Measurements from ENCODE around the gene AGMO. TPM values are rescaled to one million over a fixed set of nuclear protein-coding genes. Genes with fewer than 3 reads are reported as not detected.

AGMO gene
- total RNA-seq, 1 donor from 2014 or later, result 0.98 TPM

DNA sequence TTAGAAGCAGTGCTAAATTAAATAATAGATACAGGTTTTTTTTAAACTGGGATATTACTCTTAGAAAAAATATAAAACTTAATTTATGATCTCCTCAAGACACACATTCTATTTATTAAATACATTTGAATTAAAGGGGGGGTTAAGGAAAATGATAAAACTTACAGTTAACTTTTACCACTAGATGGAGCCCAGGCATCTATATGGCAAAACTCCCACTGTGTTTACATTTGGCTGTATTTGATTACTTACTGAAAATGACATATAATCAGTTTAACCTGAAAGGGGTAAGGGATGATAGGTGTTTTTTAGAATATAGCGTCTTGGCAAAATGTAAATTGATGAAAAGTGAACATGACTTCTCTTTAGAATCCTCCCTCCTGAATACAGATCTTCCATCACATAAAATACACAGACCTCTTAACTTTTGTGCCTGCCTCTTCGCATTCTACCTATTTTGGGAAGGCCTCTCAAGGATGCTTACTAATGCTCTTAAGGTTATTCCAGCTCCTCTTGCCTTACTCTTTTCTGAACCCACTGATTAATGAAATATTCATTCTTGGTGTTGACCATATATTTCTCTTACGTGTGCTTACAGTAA, 235.7 kb downstream of the AGMO start:
- Histone ChIP-seq H3K27ac (no peak overlapping the region), H3K9me3 (no peaks in the 10 kb centered on the region), H3K27me3 (no peaks in the 10 kb centered on the region), H3K36me3 (no peaks in the 10 kb centered on the region), H3K4me1 (no peaks in the 10 kb centered on the region), H3K4me3 (no peak overlapping the region)
- TF ChIP-seq POLR2AphosphoS5 (IDR thresholded peaks at IDR 0.05; ENCODE audit: insufficient read depth in 1 of 2, low read depth in 1 of 2) (no peak), POLR2A (IDR thresholded peaks at IDR 0.05) (no peak)
- TF ChIP-seq, protein P1, sequence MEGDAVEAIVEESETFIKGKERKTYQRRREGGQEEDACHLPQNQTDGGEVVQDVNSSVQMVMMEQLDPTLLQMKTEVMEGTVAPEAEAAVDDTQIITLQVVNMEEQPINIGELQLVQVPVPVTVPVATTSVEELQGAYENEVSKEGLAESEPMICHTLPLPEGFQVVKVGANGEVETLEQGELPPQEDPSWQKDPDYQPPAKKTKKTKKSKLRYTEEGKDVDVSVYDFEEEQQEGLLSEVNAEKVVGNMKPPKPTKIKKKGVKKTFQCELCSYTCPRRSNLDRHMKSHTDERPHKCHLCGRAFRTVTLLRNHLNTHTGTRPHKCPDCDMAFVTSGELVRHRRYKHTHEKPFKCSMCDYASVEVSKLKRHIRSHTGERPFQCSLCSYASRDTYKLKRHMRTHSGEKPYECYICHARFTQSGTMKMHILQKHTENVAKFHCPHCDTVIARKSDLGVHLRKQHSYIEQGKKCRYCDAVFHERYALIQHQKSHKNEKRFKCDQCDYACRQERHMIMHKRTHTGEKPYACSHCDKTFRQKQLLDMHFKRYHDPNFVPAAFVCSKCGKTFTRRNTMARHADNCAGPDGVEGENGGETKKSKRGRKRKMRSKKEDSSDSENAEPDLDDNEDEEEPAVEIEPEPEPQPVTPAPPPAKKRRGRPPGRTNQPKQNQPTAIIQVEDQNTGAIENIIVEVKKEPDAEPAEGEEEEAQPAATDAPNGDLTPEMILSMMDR (IDR thresholded peaks at IDR 0.05), result peak in 1 of 3 experiments; percentile 39
- intact Hi-C loops (cut with DNase I), result loop anchor here (10.0 kb wide), 1 partner anchor 981 kb away; no protein-coding TSS in a partner anchor
- no peak for DNase-seq (ENCODE audit: extremely low spot score in 2 of 2)

DNA sequence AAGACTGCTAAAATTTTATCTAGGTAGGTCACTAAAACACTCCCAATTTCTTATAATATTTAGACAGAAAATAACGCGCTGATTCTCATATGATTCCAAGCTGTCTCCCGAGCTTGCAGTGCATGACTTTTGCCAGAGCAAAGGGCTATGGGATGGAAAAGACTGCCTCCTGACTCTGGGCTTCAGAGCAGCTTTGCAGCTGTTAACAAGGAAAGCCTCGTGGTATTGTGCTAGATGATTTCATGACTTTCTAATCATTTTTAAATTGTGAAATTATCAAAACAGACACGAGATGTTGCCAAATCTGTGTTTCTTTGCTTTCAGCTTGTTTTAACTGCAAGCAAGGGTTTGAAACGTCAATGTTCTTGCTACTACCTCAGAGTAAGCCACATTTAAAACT, 238.3 kb downstream of the AGMO start:
- H3K36me3 ChIP-seq, result no peaks in the 10 kb centered on the region
- no peaks in the 10 kb centered on the region for H3K27me3 ChIP-seq
- no peaks in the 10 kb centered on the region for H3K9me3 ChIP-seq
- no peaks in the 10 kb centered on the region for H3K4me1 ChIP-seq
- no peak overlapping the region for H3K4me3 ChIP-seq
- TF ChIP-seq POLR2A (IDR thresholded peaks at IDR 0.05), result no peak
- TF ChIP-seq POLR2AphosphoS5 (IDR thresholded peaks at IDR 0.05; ENCODE audit: insufficient read depth in 1 of 2, low read depth in 1 of 2), result no peak
- TF ChIP-seq, protein P1 (IDR thresholded peaks at IDR 0.05), result no peak
- DNase-seq (ENCODE audit: extremely low spot score in 2 of 2), result no peak
- H3K27ac ChIP-seq, result no peak overlapping the region
- intact Hi-C loops (cut with DNase I), result loop anchor here (10.0 kb wide), 1 partner anchor 979 kb away; no protein-coding TSS in a partner anchor

DNA sequence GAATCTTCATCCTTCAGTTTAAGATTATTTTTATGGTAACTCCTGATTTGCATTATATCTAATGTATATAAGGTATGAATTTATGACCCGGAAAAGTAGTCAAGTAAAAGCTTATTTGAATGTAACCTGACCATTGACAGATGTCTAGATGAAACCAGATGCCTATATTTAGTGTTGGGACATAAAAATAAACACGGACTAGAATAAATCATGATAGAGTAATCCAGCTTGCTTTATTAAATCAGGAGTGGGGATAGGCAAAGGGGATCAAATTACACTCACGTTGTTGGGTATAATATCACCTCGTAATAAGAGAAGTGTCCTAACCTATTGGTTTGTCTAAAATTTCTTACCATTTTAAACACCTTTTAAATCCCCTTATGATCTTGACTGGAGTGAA, 244.6 kb downstream of the AGMO start:
- H3K36me3 ChIP-seq, result no peaks in the 10 kb centered on the region
- no peaks in the 10 kb centered on the region for H3K9me3 ChIP-seq
- no peaks in the 10 kb centered on the region for H3K27me3 ChIP-seq
- intact Hi-C loops (cut with DNase I), result no loop called here
- no peak overlapping the region for H3K27ac ChIP-seq
- H3K4me1 ChIP-seq, result no peaks in the 10 kb centered on the region
- no peak overlapping the region for H3K4me3 ChIP-seq
- TF ChIP-seq, protein P1 (IDR thresholded peaks at IDR 0.05), result no peak
- TF ChIP-seq POLR2A (IDR thresholded peaks at IDR 0.05) (no peak), POLR2AphosphoS5 (IDR thresholded peaks at IDR 0.05; ENCODE audit: insufficient read depth in 1 of 2, low read depth in 1 of 2) (no peak)
- DNase-seq (ENCODE audit: extremely low spot score in 2 of 2), result no peak

DNA sequence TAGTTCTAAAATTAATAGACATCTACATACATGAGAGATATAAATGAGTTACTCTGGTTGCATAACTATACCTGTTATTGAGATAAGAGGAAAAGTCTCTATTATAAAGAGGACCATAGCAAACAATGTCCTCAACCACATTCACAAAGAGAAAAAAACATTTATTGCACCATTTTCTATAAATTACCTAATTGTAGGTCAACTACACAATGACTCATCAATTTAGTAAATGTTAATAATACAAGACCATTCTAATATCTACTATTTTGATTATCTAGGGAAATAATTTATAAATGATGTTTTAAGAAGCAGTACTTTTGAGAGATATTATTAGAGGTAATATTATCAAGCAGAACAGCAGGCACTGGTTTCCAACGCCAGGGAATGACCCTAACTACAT, 246.1 kb downstream of the AGMO start:
- no peaks in the 10 kb centered on the region for H3K36me3 ChIP-seq
- no peaks in the 10 kb centered on the region for H3K4me1 ChIP-seq
- no peaks in the 10 kb centered on the region for H3K27me3 ChIP-seq
- DNase-seq (ENCODE audit: extremely low spot score in 2 of 2), result no peak
- TF ChIP-seq POLR2A (IDR thresholded peaks at IDR 0.05), result no peak
- TF ChIP-seq, protein P1 (IDR thresholded peaks at IDR 0.05), result no peak
- TF ChIP-seq POLR2AphosphoS5 (IDR thresholded peaks at IDR 0.05; ENCODE audit: insufficient read depth in 1 of 2, low read depth in 1 of 2), result no peak
- intact Hi-C loops (cut with DNase I), result no loop called here
- no peak overlapping the region for H3K4me3 ChIP-seq
- H3K27ac ChIP-seq, result no peak overlapping the region
- H3K9me3 ChIP-seq, result no peaks in the 10 kb centered on the region

DNA sequence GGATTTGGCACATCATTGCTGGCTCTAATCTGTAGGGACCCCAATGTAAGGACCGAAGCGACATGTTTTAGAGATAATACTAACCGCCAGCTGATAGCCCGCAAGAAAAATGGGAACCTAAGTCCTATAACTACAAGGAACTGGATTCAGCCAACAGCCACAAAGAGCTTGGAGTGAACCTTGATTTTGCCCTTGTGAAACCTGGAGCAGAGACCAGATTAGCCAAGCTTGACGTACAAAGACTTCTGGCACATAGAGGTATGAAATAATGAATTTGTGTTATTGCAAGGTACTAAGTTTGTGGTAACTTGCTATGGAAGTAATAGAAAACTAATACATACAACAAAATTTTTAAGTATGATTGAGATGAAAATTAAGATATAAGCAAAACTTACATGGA, 246.9 kb downstream of the AGMO start:
- no peak overlapping the region for H3K4me3 ChIP-seq
- no peaks in the 10 kb centered on the region for H3K4me1 ChIP-seq
- H3K9me3 ChIP-seq, result no peaks in the 10 kb centered on the region
- no peak overlapping the region for H3K27ac ChIP-seq
- H3K36me3 ChIP-seq, result no peaks in the 10 kb centered on the region
- intact Hi-C loops (cut with DNase I), result no loop called here
- no peak for DNase-seq (ENCODE audit: extremely low spot score in 2 of 2)
- TF ChIP-seq, protein P1 (IDR thresholded peaks at IDR 0.05), result no peak
- no peak for TF ChIP-seq POLR2AphosphoS5 (IDR thresholded peaks at IDR 0.05; ENCODE audit: insufficient read depth in 1 of 2, low read depth in 1 of 2)
- no peak for TF ChIP-seq POLR2A (IDR thresholded peaks at IDR 0.05)
- H3K27me3 ChIP-seq, result no peaks in the 10 kb centered on the region
